Testis (tissue), 2 donors: ENCODE results near the gene KCNQ1.

Experiments used
- CTCF ChIP-seq, 3 experiments: fragments of 450-650 bp in 2 of 3; fragments of 200-600 bp in 1 of 3; sonication (generic) in 1 of 3; IDR thresholded peaks; one replicate each; pipeline ENCODE4 v1.5.1; 2016 to 2019; ENCODE audit warnings: antibody characterized with exemption in 3 of 3, mild to moderate bottlenecking in 2 of 3, moderate library complexity in 1 of 3
- POLR2A ChIP-seq: fragments of 450-650 bp; IDR thresholded peaks from one replicate; pipeline ENCODE4 v1.6.1; 2017; ENCODE audit warnings: antibody characterized with exemption, mild to moderate bottlenecking, moderate library complexity

DNA sequence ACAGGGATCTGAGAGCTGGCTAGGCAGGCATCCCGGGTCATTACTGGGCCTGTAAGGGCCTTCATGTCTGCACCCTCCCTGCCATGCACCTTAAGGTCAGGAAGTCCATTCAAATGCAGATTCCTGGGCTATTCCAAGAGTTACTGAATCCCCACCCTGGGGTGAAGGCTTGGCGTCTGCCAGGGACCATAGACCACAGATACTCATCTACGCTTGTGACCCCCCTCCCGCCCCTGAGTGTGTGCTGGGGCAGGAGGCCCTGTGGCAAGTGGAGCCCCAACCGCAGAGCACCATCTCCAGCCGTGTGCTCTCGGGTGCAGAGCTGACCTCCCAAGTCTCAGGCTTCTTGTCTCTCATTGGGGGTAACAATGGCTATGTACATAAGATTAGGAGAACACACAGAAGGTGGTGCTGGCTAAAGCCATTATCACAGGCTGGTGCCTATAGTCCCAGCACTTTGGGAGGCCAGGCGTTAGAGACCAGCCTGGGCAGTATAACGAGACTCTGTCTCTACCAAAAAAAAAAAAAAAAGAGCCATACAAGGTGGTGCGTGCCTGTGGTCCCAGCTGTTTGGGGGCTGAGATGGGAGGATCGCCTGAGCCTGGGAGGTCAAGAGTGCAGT, 274.1 kb downstream of the KCNQ1 start:
- TF ChIP-seq POLR2A (no peak), CTCF (IDR thresholded peaks at IDR 0.05) (no peak)
